GM23338 (cell line): ENCODE data around the gene ARHGAP10. TPM values are rescaled to one million over a fixed set of nuclear protein-coding genes. Genes with fewer than 3 reads are reported as not detected.
A peak's percentile ranks its signal among the peaks of the same experiment; 100 is the strongest.

Experiments used
- ATAC-seq: fragments of 200-7000 bp; cut with Tn5 transposase; 3 replicates; pipeline ENCODE4 v1.9.1; 2020
- DNase-seq: peaks from one replicate; pipeline ENCODE4 v3.0.0-alpha.2; 2015; ENCODE audit warnings: low spot score
- H2AFZ ChIP-seq: fragments of 200-600 bp; sonication (generic); 2 replicates; pipeline ENCODE4 v1.8.0; 2016; ENCODE audit warnings: antibody characterized with exemption, mild to moderate bottlenecking, moderate library complexity
- H3F3A ChIP-seq: fragments of 200-600 bp; sonication (generic); replicated peaks from 2 replicates; pipeline ENCODE4 v1.8.0; 2017; ENCODE audit warnings: antibody characterized with exemption, mixed run types, low read depth
- H3K27ac ChIP-seq: fragments of 200-600 bp; sonication (generic); 2 replicates; pipeline ENCODE4 v1.6.1; 2016; ENCODE audit warnings: low read depth
- H3K27me3 ChIP-seq: fragments of 200-600 bp; sonication (generic); 2 replicates; pipeline ENCODE4 v1.8.0; 2016; ENCODE audit warnings: mild to moderate bottlenecking, mixed run types, moderate library complexity; ENCODE audit not compliant: insufficient read depth
- H3K36me3 ChIP-seq: fragments of 200-600 bp; sonication (generic); 2 replicates; pipeline ENCODE4 v1.8.0; 2016; ENCODE audit warnings: mild to moderate bottlenecking; ENCODE audit not compliant: insufficient read depth
- H3K4me1 ChIP-seq: fragments of 200-600 bp; sonication (generic); 2 replicates; pipeline ENCODE4 v1.8.0; 2016; ENCODE audit warnings: mild to moderate bottlenecking, moderate library complexity; ENCODE audit not compliant: insufficient read depth
- H3K4me2 ChIP-seq: fragments of 200-600 bp; sonication (generic); 2 replicates; pipeline ENCODE4 v1.7.1; 2017; ENCODE audit warnings: mixed run types
- H3K4me3 ChIP-seq: fragments of 200-600 bp; sonication (generic); 2 replicates; pipeline ENCODE4 v1.6.1; 2016; ENCODE audit warnings: mixed run types
- H3K79me2 ChIP-seq: fragments of 200-600 bp; sonication (generic); replicated peaks from 2 replicates; pipeline ENCODE4 v1.8.0; 2017; ENCODE audit warnings: mild to moderate bottlenecking; ENCODE audit not compliant: insufficient read depth
- H3K9me2 ChIP-seq: fragments of 200-600 bp; sonication (generic); 2 replicates; pipeline ENCODE4 v1.8.0; 2017; ENCODE audit not compliant: insufficient read depth
- H4K20me1 ChIP-seq: fragments of 200-600 bp; sonication (generic); replicated peaks from 2 replicates; pipeline ENCODE4 v1.8.0; 2017; ENCODE audit warnings: mild to moderate bottlenecking; ENCODE audit not compliant: insufficient read depth
- H3K27ac Mint-ChIP-seq: 2 replicates; pipeline ENCODE4 v1.8.0; 2020; ENCODE audit warnings: inconsistent platforms, mild to moderate bottlenecking, moderate library complexity, mixed read lengths
- H3K27me3 Mint-ChIP-seq: 3 replicates; pipeline ENCODE4 v1.8.0; 2022; ENCODE audit warnings: low read depth, mild to moderate bottlenecking, moderate library complexity, mixed read lengths, inconsistent platforms; ENCODE audit not compliant: insufficient read depth, poor library complexity
- H3K36me3 Mint-ChIP-seq: 3 replicates; pipeline ENCODE4 v1.8.0; 2021; ENCODE audit warnings: low read depth, mild to moderate bottlenecking, inconsistent platforms, moderate library complexity, mixed read lengths
- H3K4me1 Mint-ChIP-seq: 3 replicates; pipeline ENCODE4 v1.8.0; 2020; ENCODE audit warnings: mild to moderate bottlenecking, inconsistent platforms, mixed read lengths
- H3K4me3 Mint-ChIP-seq: 3 replicates; pipeline ENCODE4 v1.8.0; 2021; ENCODE audit warnings: moderate library complexity, mild to moderate bottlenecking, inconsistent platforms, mixed read lengths
- H3K9me3 Mint-ChIP-seq: 3 replicates; pipeline ENCODE4 v1.8.0; 2020; ENCODE audit warnings: moderate library complexity, mild to moderate bottlenecking, inconsistent platforms, mixed read lengths
- CTCF ChIP-seq, 2 experiments: fragments of 200-600 bp in 1 of 2; sonication (generic) in 1 of 2; conservative IDR thresholded peaks; 2 replicates each; pipeline versions ENCODE4 v1.5.1 to v1.6.1; 2016 to 2017; ENCODE audit warnings: antibody characterized with exemption in 2 of 2, low read depth in 2 of 2, mild to moderate bottlenecking in 2 of 2, moderate library complexity in 1 of 2
- ETS1 ChIP-seq: IDR thresholded peaks from 2 replicates; pipeline ENCODE4 v1.6.1; 2016; ENCODE audit warnings: antibody characterized with exemption
- EZH2 ChIP-seq: fragments of 200-600 bp; sonication (generic); IDR thresholded peaks from one replicate; pipeline ENCODE4 v1.8.0; 2017; ENCODE audit warnings: antibody characterized with exemption, mild to moderate bottlenecking, low read depth; ENCODE audit not compliant: unreplicated experiment
- EZH2phosphoT487 ChIP-seq: fragments of 200-600 bp; sonication (generic); IDR thresholded peaks from one replicate; pipeline ENCODE4 v1.8.1; 2018; ENCODE audit warnings: antibody characterized with exemption; ENCODE audit not compliant: unreplicated experiment
- JUNB ChIP-seq: IDR thresholded peaks from one replicate; pipeline ENCODE4 v1.6.1; 2016; ENCODE audit warnings: antibody characterized with exemption; ENCODE audit not compliant: unreplicated experiment
- NANOG ChIP-seq: IDR thresholded peaks from 2 replicates; pipeline ENCODE4 v1.6.1; 2016; ENCODE audit warnings: antibody characterized with exemption, borderline replicate concordance
- REST ChIP-seq: IDR thresholded peaks from one replicate; pipeline ENCODE4 v1.6.1; 2018; ENCODE audit warnings: antibody characterized with exemption; ENCODE audit not compliant: unreplicated experiment
- STAT1 ChIP-seq: IDR thresholded peaks from one replicate; pipeline ENCODE4 v1.6.1; 2016; ENCODE audit warnings: antibody characterized with exemption; ENCODE audit not compliant: unreplicated experiment
- ZNF114 ChIP-seq: fragments of 250-450 bp; sonication (Bioruptor Pico); IDR thresholded peaks from 2 replicates; pipeline ENCODE4 v1.5.0; 2020; ENCODE audit warnings: mild to moderate bottlenecking, moderate library complexity
- ZNF331 ChIP-seq: fragments of 250-450 bp; sonication (Bioruptor Pico); IDR thresholded peaks from 2 replicates; pipeline ENCODE4 v1.5.0; 2020; ENCODE audit warnings: low read depth, mild to moderate bottlenecking, moderate library complexity
- polyA plus RNA-seq: library from polyadenylated mRNA; unstranded; fragments of >200 nt; fragmentation: Nextera tagmentation; extraction: Ambion mirVana; gene quantifications from 2 replicates; pipeline ENCODE4 v1.2.1, GENCODE V29; 2016
- total RNA-seq: library from RNA; depleted of rRNA; stranded (reverse); fragments of >200 nt; shearing (Covaris generic); gene quantifications from 2 replicates; pipeline ENCODE4 v1.2.3, GENCODE V29; 2014

ARHGAP10 gene
- total and polyA plus RNA-seq, 2 experiments from 2014 or later = 5.1 to 6.3 TPM

- Mint-ChIP-seq H3K36me3 (peaks cover 17% of the 10 kb centered on the region), H3K9me3 (peaks cover 12% of the 10 kb centered on the region), H3K4me1 (peaks cover 14% of the 10 kb centered on the region), H3K27ac (peak overlapping the region; percentile 72; the same call in 1 of the 2 replicates), H3K4me3 (no peak overlapping the region), H3K27me3 (peaks cover 6% of the 10 kb centered on the region)
- DNase-seq (no peak), ATAC-seq (no peak)
- Histone ChIP-seq H3K9me2 (no peaks in the 10 kb centered on the region), H3F3A (no peaks in the 10 kb centered on the region), H3K27ac (no peak overlapping the region), H3K36me3 (peaks cover 4% of the 10 kb centered on the region; the same call in 1 of the 2 replicates), H2AFZ (no peak overlapping the region), H3K79me2 (no peaks in the 10 kb centered on the region), H3K4me1 (no peaks in the 10 kb centered on the region), H4K20me1 (no peaks in the 10 kb centered on the region), H3K27me3 (no peaks in the 10 kb centered on the region), H3K4me3 (no peak overlapping the region), H3K4me2 (no peak overlapping the region)
- no peak for TF ChIP-seq NANOG
These were observed 337.4 kb downstream of the ARHGAP10 start for GRCh38 chr4:148069086-148069894.

GRCh38 chr4:148069895-148070178 lies 337.9 kb downstream of the ARHGAP10 start:
- H3K36me3 Mint-ChIP-seq = peaks cover 22% of the 10 kb centered on the region
- Histone ChIP-seq H3K4me1 (no peaks in the 10 kb centered on the region), H3K27me3 (no peaks in the 10 kb centered on the region), H4K20me1 (no peaks in the 10 kb centered on the region), H3K4me2 (no peak overlapping the region), H3K4me3 (no peak overlapping the region), H3K27ac (no peak overlapping the region), H3K9me2 (no peaks in the 10 kb centered on the region), H3K36me3 (peaks cover 6% of the 10 kb centered on the region; the same call in 1 of the 2 replicates), H3F3A (no peaks in the 10 kb centered on the region), H3K79me2 (no peaks in the 10 kb centered on the region), H2AFZ (no peak overlapping the region)
- no peak overlapping the region for H3K4me3 Mint-ChIP-seq
- ATAC-seq (no peak), DNase-seq (no peak)
- TF ChIP-seq NANOG (no peak), EZH2 (no peak), CTCF (conservative IDR thresholded peaks at IDR 0.05; ENCODE audit: low read depth in 2 of 2) (no peak), ZNF114 (no peak), STAT1 (no peak), ETS1 (no peak), JUNB (no peak)
- no peak overlapping the region for H3K27ac Mint-ChIP-seq
- H3K9me3 Mint-ChIP-seq = peaks cover 17% of the 10 kb centered on the region
- peaks cover 13% of the 10 kb centered on the region for H3K4me1 Mint-ChIP-seq
- H3K27me3 Mint-ChIP-seq = peaks cover 6% of the 10 kb centered on the region

- Histone ChIP-seq H3K9me2 (no peaks in the 10 kb centered on the region), H3K79me2 (no peaks in the 10 kb centered on the region), H4K20me1 (no peaks in the 10 kb centered on the region), H3K4me3 (no peak overlapping the region), H3K4me2 (no peak overlapping the region), H3K4me1 (no peaks in the 10 kb centered on the region), H3K27me3 (no peaks in the 10 kb centered on the region), H3K36me3 (peaks cover 6% of the 10 kb centered on the region; the same call in 1 of the 2 replicates), H3F3A (no peaks in the 10 kb centered on the region), H3K27ac (no peak overlapping the region), H2AFZ (no peak overlapping the region)
- no peak for ATAC-seq
- H3K27ac Mint-ChIP-seq = no peak overlapping the region
- peaks cover 7% of the 10 kb centered on the region for H3K27me3 Mint-ChIP-seq
- H3K4me1 Mint-ChIP-seq = peaks cover 9% of the 10 kb centered on the region
- H3K36me3 Mint-ChIP-seq = peaks cover 34% of the 10 kb centered on the region
- no peak overlapping the region for H3K4me3 Mint-ChIP-seq
- DNase-seq = no peak
- H3K9me3 Mint-ChIP-seq = peaks cover 29% of the 10 kb centered on the region
- TF ChIP-seq JUNB = no peak
- no peak for TF ChIP-seq EZH2phosphoT487
- TF ChIP-seq ZNF331 (CRISPR knock-in tag) = no peak
- TF ChIP-seq CTCF (conservative IDR thresholded peaks at IDR 0.05; ENCODE audit: low read depth in 2 of 2) = no peak
- no peak for TF ChIP-seq REST
- no peak for TF ChIP-seq STAT1
- TF ChIP-seq ZNF114 = no peak
These were observed 339.1 kb downstream of the ARHGAP10 start for GRCh38 chr4:148071009-148071408.
